GM12892 (cell line): Measurements from ENCODE around the gene ASIP.

ENCODE experiments used
- DNase-seq: peaks from one replicate; pipeline ENCODE4 v3.0.0; 2011; ENCODE audit not compliant: insufficient read length
- FAIRE-seq: peaks from 2 replicates; lab custom pipeline; 2011; peaks lifted over from hg19 to GRCh38; lab: Jason Lieb, UNC
- POLR2A ChIP-seq: IDR thresholded peaks from 2 replicates; pipeline ENCODE4 v1.6.1; 2011; ENCODE audit warnings: low read depth, low read length, control low read depth
- POLR2AphosphoS5 ChIP-seq: IDR thresholded peaks from 2 replicates; pipeline ENCODE4 v1.6.1; 2011; ENCODE audit warnings: low read depth, low read length, control low read depth
- TAF1 ChIP-seq: IDR thresholded peaks from 2 replicates; pipeline ENCODE4 v1.6.1; 2011; ENCODE audit warnings: low read depth, mild to moderate bottlenecking, control low read depth, low read length, borderline replicate concordance

The ASIP gene

DNA sequence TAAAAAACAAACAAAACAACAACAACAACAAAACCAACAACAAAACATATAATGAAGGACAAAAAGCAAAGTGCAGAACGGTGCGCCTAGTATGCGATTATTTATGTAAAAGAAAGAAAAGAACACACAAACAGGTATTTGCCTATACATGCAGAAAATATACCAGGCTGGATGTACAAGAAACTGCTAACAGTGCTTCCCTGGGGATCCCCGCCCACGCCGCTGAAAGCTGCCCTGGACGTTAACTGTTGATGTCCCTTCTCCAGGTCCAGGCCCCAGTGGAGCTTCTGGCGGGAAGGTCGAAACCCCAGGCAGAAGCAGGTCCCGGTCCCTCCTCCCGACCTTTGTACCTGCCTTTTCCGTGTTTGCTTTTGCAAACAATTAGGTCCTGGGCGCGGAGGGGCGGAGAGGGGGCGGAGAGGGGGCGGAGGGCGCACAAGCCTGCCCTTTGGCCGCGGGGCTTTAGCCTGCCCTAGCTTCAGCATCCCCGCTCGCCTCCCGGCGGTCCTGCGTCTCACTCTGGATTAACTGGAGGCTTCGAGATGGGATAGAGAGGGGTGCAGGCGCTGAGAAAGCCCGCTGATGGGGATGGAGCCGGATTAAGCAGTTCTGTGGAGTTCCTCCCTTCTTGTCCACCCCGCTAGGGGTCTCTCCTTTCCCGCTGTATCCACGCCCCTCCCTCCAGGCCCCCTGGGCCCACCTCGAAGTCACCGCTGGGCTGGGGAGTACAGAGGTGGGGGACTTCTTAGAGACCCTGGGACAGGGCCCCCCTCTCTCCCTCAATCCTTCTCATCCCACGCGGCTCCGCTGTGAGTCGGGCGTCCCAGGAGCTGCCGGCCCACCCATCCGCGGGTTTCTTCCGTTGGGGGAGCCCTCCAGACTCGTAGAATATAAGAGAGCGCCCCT, 70.1 kb downstream of the ASIP start:
- no peak for FAIRE-seq
- no peak for DNase-seq
- TF ChIP-seq POLR2A (no peak), TAF1 (no peak), POLR2AphosphoS5 (no peak)

DNA sequence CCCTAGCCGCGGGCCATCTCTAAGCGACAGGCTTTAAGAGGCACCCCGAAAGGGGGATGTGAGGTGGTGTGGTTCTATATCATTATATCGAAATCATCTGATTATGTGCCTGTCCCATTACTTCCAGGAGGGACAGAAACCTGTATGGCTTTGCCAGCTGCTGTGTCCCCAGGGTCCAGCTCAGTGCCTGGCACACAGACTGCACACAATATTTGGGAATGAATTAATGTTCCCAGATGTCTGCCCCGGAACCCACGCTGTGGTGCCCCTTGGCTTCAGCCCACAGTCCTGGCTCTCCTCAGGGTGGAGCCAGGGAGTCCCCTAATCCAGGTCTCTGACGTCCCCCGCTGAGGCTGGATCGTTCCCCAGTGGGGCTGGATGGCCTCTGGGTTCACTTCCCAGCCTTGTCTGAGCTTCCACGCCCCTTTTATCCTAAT, 70.8 kb downstream of the ASIP start:
- TF ChIP-seq TAF1 (no peak), POLR2AphosphoS5 (no peak), POLR2A (no peak)
- DNase-seq (no peak), FAIRE-seq (no peak)

DNA sequence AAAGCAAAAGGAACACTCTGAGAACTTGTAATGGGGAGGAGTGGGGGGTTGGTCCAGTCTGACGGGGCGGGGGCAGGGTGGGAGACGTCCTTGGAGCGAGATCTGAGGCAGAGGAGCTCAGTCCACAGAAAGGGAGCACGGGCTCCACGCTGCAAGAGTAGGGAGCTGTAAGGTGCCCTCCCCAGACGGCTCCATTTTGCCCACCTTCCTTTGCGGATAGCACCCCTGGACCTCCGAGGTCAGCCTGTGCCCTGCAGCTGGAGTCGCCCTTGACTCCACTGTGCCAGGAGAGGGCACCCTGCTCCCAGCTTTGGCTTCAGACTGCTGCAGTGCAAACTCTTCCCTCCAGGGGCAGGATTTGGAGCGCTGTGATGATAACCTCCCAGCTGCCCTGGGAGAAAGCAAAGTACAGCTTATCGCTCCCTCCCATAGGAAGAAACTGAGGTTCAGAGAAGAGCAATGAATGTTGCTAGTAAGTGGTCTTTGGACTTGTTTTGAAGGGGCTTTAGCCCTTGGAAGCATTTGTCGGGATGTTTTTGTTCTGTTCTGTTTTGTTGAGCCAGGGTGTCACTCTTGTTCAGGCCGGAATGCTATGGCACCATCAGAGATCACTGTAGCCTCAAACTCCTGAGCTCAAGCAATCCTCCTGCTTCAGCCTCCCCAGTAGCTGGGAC, 71.5 kb downstream of the ASIP start:
- peak; percentile 76 for DNase-seq
- no peak for TF ChIP-seq TAF1
- no peak for TF ChIP-seq POLR2AphosphoS5
- TF ChIP-seq POLR2A, result no peak
- FAIRE-seq, result peak; percentile 89

DNA sequence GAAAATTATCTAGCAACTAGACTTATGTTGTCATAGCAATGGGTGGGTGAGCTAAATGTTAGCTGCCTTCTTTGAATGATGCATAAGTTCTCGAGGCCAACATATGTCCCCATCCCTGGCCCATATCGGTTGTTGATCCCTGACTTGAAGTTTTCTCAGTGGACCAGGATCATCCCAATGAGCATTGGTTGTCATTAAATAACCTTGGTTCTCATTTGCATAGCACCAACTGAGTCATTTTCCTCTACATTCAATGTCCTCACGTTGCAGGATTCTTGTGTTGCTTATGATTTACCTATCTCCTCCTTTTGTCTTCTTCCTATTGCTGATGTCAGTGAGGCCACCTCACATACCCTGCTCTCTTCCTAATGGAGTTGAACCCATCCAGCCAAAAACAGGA, 74.0 kb downstream of the ASIP start:
- no peak for FAIRE-seq
- no peak for DNase-seq

DNA sequence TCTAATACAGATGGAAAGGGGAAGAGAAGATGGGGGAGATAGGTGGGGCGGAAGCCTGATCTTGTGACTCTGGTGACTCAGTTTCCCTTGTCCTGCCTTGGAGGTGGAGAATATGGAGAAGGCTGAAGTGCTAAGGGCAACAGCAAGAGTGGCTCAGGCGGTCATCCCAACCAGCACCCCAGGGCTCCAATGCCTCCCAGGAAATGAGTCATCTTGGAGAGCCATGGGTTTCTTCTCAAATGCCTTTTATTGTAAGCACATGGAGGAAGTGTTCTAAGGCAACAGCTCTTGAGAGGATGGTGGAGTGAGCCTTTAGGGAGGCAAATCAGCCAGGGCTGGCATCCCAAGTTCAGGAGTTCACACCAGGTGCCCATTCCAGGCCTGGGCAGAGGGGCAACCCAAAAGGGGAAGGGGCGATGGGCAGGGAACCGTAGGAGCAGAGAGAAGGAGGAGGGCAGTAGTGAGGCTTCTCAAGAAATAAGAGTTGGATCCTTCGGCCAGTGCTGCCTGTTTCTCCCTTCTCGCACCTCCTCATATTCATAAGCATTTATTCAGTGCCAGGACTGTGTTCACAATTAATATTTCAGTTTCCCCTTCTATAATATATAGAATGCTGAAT, 75.1 kb downstream of the ASIP start:
- DNase-seq, result no peak
- no peak for TF ChIP-seq POLR2A
- FAIRE-seq, result no peak

More for the DNA sequence above, 74.0 kb downstream of the ASIP start:
- TF ChIP-seq POLR2AphosphoS5, result no peak
- no peak for TF ChIP-seq TAF1
- no peak for TF ChIP-seq POLR2A
